Activated CD8-positive, alpha-beta T cell treated with anti-CD3 and anti-CD28 coated beads for 36 hours (primary cell): ENCODE data around the gene CPA1. TPM values are rescaled to one million over a fixed set of nuclear protein-coding genes. Genes with fewer than 3 reads are reported as not detected.
"Not testable (repeated sequence)": the region's sequence is repeated elsewhere in the genome, so short reads cannot be mapped to it uniquely, and the experiment has no call there.

Experiments used
- ATAC-seq: fragments of 200-7000 bp; cut with Tn5 transposase; one replicate; pipeline ENCODE4 v1.10.0; 2021; ENCODE audit warnings: mild to moderate bottlenecking, moderate library complexity
- CTCF ChIA-PET: fragments of 350-600 bp; sonication (Branson Sonifier 250); formaldehyde crosslinking; loops from one replicate; lab custom pipeline; 2021; ENCODE audit warnings: antibody characterized with exemption; lab: Charles Lee
- POLR2A ChIA-PET: fragments of 350-600 bp; sonication (Branson Sonifier 250); formaldehyde crosslinking; loops from one replicate; lab custom pipeline; 2021; ENCODE audit warnings: antibody characterized with exemption; lab: Charles Lee
- DNase-seq: peaks from one replicate; pipeline ENCODE4 v3.0.0-alpha.2; 2020
- H3K27ac Mint-ChIP-seq: one replicate; pipeline ENCODE4 v1.8.0; 2021; ENCODE audit warnings: mild to moderate bottlenecking, mixed read lengths
- H3K27me3 Mint-ChIP-seq: one replicate; pipeline ENCODE4 v1.8.0; 2021; ENCODE audit warnings: mixed read lengths
- H3K36me3 Mint-ChIP-seq: one replicate; pipeline ENCODE4 v1.8.0; 2021; ENCODE audit warnings: low read depth, mixed read lengths
- H3K4me1 Mint-ChIP-seq: one replicate; pipeline ENCODE4 v1.8.0; 2021; ENCODE audit warnings: low read depth, mixed read lengths
- H3K4me3 Mint-ChIP-seq: one replicate; pipeline ENCODE4 v1.8.0; 2021; ENCODE audit warnings: mild to moderate bottlenecking, moderate library complexity, mixed read lengths
- H3K9me3 Mint-ChIP-seq: one replicate; pipeline ENCODE4 v1.8.0; 2021; ENCODE audit warnings: mixed read lengths
- intact Hi-C: fragments of 100-400 bp; cut with micrococcal nuclease; formaldehyde crosslinking; loops from one replicate; pipeline ENCODE4 v1.10.0; 2022
- total RNA-seq, 2 experiments: library from RNA; stranded (reverse); gene quantifications; one replicate each; pipeline ENCODE4 v1.2.3, GENCODE V29; 2021
- TF ChIP-seq, protein P1 (sequence below): fragments of 200-600 bp; IDR thresholded peaks from one replicate; pipeline ENCODE4 v1.8.0; 2022; ENCODE audit warnings: antibody characterized with exemption, mild to moderate bottlenecking

Gene CPA1
- total RNA-seq, 2 experiments from 2014 or later, result not detected

- Mint-ChIP-seq H3K4me3 (no peak overlapping the region), H3K36me3 (no peaks in the 10 kb centered on the region), H3K27ac (no peak overlapping the region), H3K9me3 (peaks cover 8% of the 10 kb centered on the region), H3K4me1 (peaks cover under 1% of the 10 kb centered on the region), H3K27me3 (no peaks in the 10 kb centered on the region)
- TF ChIP-seq, protein P1, sequence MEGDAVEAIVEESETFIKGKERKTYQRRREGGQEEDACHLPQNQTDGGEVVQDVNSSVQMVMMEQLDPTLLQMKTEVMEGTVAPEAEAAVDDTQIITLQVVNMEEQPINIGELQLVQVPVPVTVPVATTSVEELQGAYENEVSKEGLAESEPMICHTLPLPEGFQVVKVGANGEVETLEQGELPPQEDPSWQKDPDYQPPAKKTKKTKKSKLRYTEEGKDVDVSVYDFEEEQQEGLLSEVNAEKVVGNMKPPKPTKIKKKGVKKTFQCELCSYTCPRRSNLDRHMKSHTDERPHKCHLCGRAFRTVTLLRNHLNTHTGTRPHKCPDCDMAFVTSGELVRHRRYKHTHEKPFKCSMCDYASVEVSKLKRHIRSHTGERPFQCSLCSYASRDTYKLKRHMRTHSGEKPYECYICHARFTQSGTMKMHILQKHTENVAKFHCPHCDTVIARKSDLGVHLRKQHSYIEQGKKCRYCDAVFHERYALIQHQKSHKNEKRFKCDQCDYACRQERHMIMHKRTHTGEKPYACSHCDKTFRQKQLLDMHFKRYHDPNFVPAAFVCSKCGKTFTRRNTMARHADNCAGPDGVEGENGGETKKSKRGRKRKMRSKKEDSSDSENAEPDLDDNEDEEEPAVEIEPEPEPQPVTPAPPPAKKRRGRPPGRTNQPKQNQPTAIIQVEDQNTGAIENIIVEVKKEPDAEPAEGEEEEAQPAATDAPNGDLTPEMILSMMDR, result no peak
- CTCF ChIA-PET, result no interaction called here
- POLR2A ChIA-PET, result no interaction called here
- DNase-seq (no peak), ATAC-seq (no peak)
- intact Hi-C loops, result no loop called here
Observed at GRCh38 chr7:130374507-130374906, 5.8 kb upstream of the CPA1 start.

GRCh38 chr7:130376461-130376860 is 3.8 kb upstream of the CPA1 start:
- DNase-seq, H3K4me1 Mint-ChIP-seq, intact Hi-C loops, H3K27ac Mint-ChIP-seq, H3K9me3 Mint-ChIP-seq, ATAC-seq, H3K4me3 Mint-ChIP-seq, H3K27me3 Mint-ChIP-seq, POLR2A ChIA-PET, H3K36me3 Mint-ChIP-seq: not testable (repeated sequence)
- CTCF ChIA-PET, result interaction anchor here (0.9 kb wide), 1 partner anchor 140 kb away, joined by 3 read pairs; no protein-coding TSS in a partner anchor

DNA sequence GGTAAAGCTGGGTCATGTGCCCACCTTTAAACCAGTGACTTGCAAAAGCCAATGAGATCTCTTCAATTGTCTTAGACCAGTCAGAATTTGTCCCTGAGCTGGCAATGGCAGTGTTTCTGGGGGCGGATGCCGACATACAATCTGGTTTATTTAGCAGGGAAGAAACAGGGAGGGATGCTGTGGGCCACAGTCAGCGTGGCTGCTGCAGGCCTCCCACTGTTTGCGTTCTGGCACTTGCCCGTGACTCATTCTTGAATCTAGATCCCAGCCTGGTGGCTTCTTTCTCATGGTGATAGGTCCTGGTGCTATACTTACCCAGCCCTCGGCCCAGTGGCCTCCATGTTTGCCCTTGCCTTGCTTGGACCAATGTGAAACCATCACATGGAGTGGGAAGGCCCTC is 3.1 kb upstream of the CPA1 start:
- no peaks in the 10 kb centered on the region for H3K27me3 Mint-ChIP-seq
- TF ChIP-seq, protein P1, result no peak
- intact Hi-C loops, result no loop called here
- ChIA-PET POLR2A (no interaction called here), CTCF (interaction anchor here (0.9 kb wide), 1 partner anchor 141 kb away, joined by 3 read pairs; no protein-coding TSS in a partner anchor)
- DNase-seq (no peak), ATAC-seq (no peak)
- H3K36me3 Mint-ChIP-seq, result no peaks in the 10 kb centered on the region
- H3K9me3 Mint-ChIP-seq, result peaks cover 8% of the 10 kb centered on the region
- H3K4me1 Mint-ChIP-seq, result no peaks in the 10 kb centered on the region
- H3K4me3 Mint-ChIP-seq, result no peak overlapping the region
- H3K27ac Mint-ChIP-seq, result no peak overlapping the region

GRCh38 chr7:130379019-130379418 is 1.3 kb upstream of the CPA1 start:
- H3K27me3 Mint-ChIP-seq, result no peaks in the 10 kb centered on the region
- intact Hi-C loops, result no loop called here
- H3K4me1 Mint-ChIP-seq, result no peaks in the 10 kb centered on the region
- H3K9me3 Mint-ChIP-seq, result peaks cover 8% of the 10 kb centered on the region
- H3K4me3 Mint-ChIP-seq, result no peak overlapping the region
- DNase-seq (no peak), ATAC-seq (no peak)
- no peaks in the 10 kb centered on the region for H3K36me3 Mint-ChIP-seq
- TF ChIP-seq, protein P1, result no peak
- ChIA-PET POLR2A (no interaction called here), CTCF (interaction anchor here (1.5 kb wide), 1 partner anchor 17 kb away, joined by 3 read pairs; no protein-coding TSS in a partner anchor)
- no peak overlapping the region for H3K27ac Mint-ChIP-seq

DNA sequence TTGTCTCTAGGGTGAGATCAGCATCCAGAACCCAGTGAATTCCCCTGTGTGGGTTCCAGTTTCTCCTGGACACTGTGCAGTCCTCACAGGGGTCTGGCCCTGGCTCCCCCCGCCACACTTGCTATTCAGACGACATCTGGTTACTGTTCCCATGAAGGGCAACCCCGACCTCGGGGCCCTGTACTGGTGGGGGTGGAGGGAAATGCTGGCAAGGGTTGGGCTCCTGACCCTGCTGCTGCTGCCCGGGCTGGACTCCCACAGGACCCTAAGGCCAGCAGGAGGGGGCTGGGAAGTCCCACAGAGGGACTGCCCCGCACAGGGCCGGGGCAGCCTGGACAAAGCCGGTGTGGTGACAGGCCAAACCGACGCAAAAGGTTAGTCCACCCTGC is 768 bp upstream of the CPA1 start:
- H3K4me1 Mint-ChIP-seq, result no peaks in the 10 kb centered on the region
- no peak overlapping the region for H3K4me3 Mint-ChIP-seq
- no peak for ATAC-seq
- CTCF ChIA-PET, result interaction anchor here (1.5 kb wide), 1 partner anchor 17 kb away, joined by 3 read pairs; no protein-coding TSS in a partner anchor
- DNase-seq, result no peak
- no peak overlapping the region for H3K27ac Mint-ChIP-seq
- no peaks in the 10 kb centered on the region for H3K36me3 Mint-ChIP-seq
- no peaks in the 10 kb centered on the region for H3K27me3 Mint-ChIP-seq
- POLR2A ChIA-PET, result no interaction called here
- peaks cover 8% of the 10 kb centered on the region for H3K9me3 Mint-ChIP-seq
- TF ChIP-seq, protein P1, result no peak
- intact Hi-C loops, result no loop called here
